Uterus (tissue), 4 donors: Measurements from ENCODE around the gene ZNF319. TPM values are rescaled to one million over a fixed set of nuclear protein-coding genes. Genes with fewer than 3 reads are reported as not detected.

Experiments used
- DNase-seq, 2 donors: peaks; one replicate each; pipeline ENCODE4 v3.0.0-alpha.2; 2019 to 2020
- H3K27ac ChIP-seq, 2 donors: fragments of 200-600 bp; sonication (generic); 1 replicate in 1 of 2; 2 replicates in 1 of 2; pipeline ENCODE4 v1.5.1; 2016 to 2018
- H3K27me3 ChIP-seq, 2 donors: fragments of 200-600 bp; sonication (generic); one replicate each; pipeline ENCODE4 v1.5.1; 2018 to 2019; ENCODE audit warnings: control low read depth in 1 of 2
- H3K36me3 ChIP-seq, 2 donors: fragments of 200-600 bp; sonication (generic); one replicate each; pipeline ENCODE4 v1.5.1; 2019; ENCODE audit warnings: control low read depth in 1 of 2
- H3K4me1 ChIP-seq, 2 donors: fragments of 200-600 bp; sonication (generic); one replicate each; pipeline ENCODE4 v1.5.1; 2018 to 2019; ENCODE audit warnings: control low read depth in 1 of 2
- H3K4me3 ChIP-seq, 2 donors: fragments of 200-600 bp; sonication (generic); 1 replicate in 1 of 2; 2 replicates in 1 of 2; pipeline ENCODE4 v1.5.1; 2018 to 2019; ENCODE audit warnings: mild to moderate bottlenecking in 1 of 2
- H3K9me3 ChIP-seq, 2 donors: fragments of 200-600 bp; sonication (generic); one replicate each; pipeline ENCODE4 v1.5.1; 2019; ENCODE audit warnings: control low read depth in 1 of 2
- POLR2A ChIP-seq, 2 donors: fragments of 450-650 bp; IDR thresholded peaks; one replicate each; pipeline ENCODE4 v1.6.1; 2016; ENCODE audit warnings: antibody characterized with exemption in 2 of 2, mild to moderate bottlenecking in 1 of 2, moderate library complexity in 1 of 2
- intact Hi-C: fragments of 100-400 bp; cut with DNase I; formaldehyde crosslinking; loops from one replicate; pipeline ENCODE4 v1.15.1; 2023; ENCODE audit warnings: low total_unique reads
- total RNA-seq, 4 donors: library from RNA; depleted of rRNA in 3 of 4; stranded (reverse); fragments of >200 nt in 3 of 4; gene quantifications; one replicate each; pipeline versions ENCODE4 v1.1.0 to v1.2.4, GENCODE V29; 2014 to 2023
- TF ChIP-seq, protein P1 (sequence below), 4 experiments: fragments of 200-600 bp in 2 of 4; fragments of 450-650 bp in 2 of 4; sonication (generic) in 2 of 4; IDR thresholded peaks; one replicate each; pipeline ENCODE4 v1.5.1; 2016 to 2019; ENCODE audit warnings: antibody characterized with exemption in 4 of 4, mild to moderate bottlenecking in 2 of 4, moderate library complexity in 1 of 4
- donor health status: DM: yes; HTN: yes; CAD: no.

Gene ZNF319
- total RNA-seq, 4 donors from 2014 or later = 5.4 to 11.5 (median 6.9) TPM

DNA sequence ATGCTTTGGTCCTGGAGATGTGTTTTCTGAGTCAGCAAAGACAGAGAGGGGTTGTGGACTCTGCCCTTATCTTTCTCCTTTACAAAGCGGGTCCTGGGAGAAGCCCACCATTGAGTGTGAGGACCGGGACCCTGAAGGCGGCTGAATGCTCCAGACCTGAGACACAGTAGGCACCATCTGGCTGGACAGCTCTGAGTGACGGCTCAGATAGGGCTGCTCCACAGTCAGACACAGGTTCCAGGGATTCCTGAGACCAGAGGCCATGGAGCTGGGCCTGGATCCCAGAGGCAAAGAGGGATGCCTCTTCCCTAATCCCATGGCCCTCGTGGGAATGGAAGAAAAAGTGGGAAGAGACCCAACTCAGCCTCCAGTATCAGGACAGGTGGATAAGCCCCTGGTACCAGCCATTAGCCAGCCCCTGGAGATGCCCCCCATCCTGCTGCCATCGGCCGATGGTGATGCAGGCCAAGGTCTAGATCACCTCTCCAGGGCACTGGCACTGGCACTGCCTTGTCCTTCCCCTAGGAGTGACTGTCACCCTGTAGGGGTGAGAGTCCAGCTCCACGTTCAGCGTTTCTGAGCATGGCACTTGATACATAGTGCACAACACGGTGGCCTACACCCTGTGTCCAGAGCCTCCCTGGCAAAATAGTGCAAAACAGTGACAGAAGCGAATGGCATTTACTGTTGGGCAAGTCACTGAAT lies 29.8 kb upstream of the ZNF319 start:
- H3K4me3 ChIP-seq = no peak overlapping the region
- TF ChIP-seq POLR2A (IDR thresholded peaks at IDR 0.05) = no peak
- TF ChIP-seq, protein P1, sequence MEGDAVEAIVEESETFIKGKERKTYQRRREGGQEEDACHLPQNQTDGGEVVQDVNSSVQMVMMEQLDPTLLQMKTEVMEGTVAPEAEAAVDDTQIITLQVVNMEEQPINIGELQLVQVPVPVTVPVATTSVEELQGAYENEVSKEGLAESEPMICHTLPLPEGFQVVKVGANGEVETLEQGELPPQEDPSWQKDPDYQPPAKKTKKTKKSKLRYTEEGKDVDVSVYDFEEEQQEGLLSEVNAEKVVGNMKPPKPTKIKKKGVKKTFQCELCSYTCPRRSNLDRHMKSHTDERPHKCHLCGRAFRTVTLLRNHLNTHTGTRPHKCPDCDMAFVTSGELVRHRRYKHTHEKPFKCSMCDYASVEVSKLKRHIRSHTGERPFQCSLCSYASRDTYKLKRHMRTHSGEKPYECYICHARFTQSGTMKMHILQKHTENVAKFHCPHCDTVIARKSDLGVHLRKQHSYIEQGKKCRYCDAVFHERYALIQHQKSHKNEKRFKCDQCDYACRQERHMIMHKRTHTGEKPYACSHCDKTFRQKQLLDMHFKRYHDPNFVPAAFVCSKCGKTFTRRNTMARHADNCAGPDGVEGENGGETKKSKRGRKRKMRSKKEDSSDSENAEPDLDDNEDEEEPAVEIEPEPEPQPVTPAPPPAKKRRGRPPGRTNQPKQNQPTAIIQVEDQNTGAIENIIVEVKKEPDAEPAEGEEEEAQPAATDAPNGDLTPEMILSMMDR (IDR thresholded peaks at IDR 0.05) = no peak
- intact Hi-C loops = no loop called here
- no peaks in the 10 kb centered on the region for H3K4me1 ChIP-seq
- H3K27me3 ChIP-seq = no peaks in the 10 kb centered on the region
- no peak for DNase-seq
- no peaks in the 10 kb centered on the region for H3K36me3 ChIP-seq
- H3K27ac ChIP-seq = no peak overlapping the region
- H3K9me3 ChIP-seq = no peaks in the 10 kb centered on the region

GRCh38 chr16:58029410-58029809 lies 28.9 kb upstream of the ZNF319 start:
- intact Hi-C loops = no loop called here
- Histone ChIP-seq H3K9me3 (no peaks in the 10 kb centered on the region), H3K27ac (no peak overlapping the region), H3K4me1 (no peaks in the 10 kb centered on the region), H3K4me3 (no peak overlapping the region), H3K36me3 (no peaks in the 10 kb centered on the region), H3K27me3 (no peaks in the 10 kb centered on the region)
- DNase-seq = no peak
- TF ChIP-seq POLR2A (IDR thresholded peaks at IDR 0.05) = no peak
- TF ChIP-seq, protein P1 (IDR thresholded peaks at IDR 0.05) = no peak

DNA sequence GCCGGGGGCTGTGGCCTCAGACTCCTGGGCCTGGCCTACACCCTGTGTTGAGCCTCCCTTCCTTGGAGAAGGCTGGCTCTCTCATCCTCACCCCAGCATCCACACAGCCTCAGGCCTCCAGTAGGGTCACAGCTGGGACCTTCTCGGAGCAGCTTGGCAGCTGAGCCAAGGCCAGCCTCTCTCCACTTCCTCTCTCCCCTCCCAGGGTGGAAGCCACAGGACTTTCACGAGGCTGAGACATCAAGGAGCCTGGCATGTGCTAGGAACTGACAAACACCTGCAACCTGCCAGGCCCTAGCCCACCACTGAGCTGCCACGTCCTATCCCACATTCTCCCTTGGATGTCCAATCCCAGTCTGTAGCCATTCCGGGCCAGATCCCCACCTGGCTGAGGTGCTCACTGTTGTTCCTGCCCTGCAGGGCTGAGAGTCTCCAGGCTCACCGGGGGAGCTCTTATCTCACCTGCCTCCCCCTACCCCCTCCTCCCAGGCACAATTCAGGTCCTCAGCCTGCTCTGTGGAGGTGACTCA lies 28.1 kb upstream of the ZNF319 start:
- no peak overlapping the region for H3K4me3 ChIP-seq
- DNase-seq = no peak
- H3K27ac ChIP-seq = no peak overlapping the region
- intact Hi-C loops = no loop called here
- H3K27me3 ChIP-seq = no peaks in the 10 kb centered on the region
- no peaks in the 10 kb centered on the region for H3K9me3 ChIP-seq
- H3K4me1 ChIP-seq = no peaks in the 10 kb centered on the region
- no peaks in the 10 kb centered on the region for H3K36me3 ChIP-seq
- TF ChIP-seq, protein P1 (IDR thresholded peaks at IDR 0.05) = no peak
- no peak for TF ChIP-seq POLR2A (IDR thresholded peaks at IDR 0.05)

DNA sequence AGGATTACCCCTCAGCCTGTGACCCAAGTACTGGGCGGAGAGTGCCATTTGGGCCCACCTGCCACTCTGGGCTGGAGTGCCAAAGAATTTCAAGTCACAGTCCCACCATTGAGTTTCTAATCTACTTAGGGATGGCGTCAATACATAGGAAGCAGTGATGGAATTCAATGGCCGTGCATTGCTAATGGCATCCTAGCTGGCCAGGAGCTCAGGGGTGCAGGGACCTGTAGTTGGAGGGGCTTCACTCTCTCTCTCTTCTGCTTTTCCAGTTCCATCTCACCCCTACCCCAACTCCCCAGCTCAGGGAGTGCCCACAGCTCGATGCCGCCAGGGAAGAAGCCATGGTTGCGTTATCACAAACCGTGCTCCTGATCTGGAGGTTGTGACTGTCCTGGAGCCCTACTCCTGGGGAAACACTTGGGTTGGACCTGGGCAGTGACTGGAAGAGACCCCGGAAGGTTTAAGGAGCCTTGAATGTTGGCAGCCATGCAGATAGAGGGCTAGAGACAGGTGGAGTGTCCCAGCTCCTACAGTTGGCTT lies 27.5 kb upstream of the ZNF319 start:
- DNase-seq = no peak
- TF ChIP-seq POLR2A (IDR thresholded peaks at IDR 0.05) = no peak
- TF ChIP-seq, protein P1 (IDR thresholded peaks at IDR 0.05) = no peak
- peaks cover 0 to 1% of the 10 kb centered on the region in 2 donors for H3K4me1 ChIP-seq
- no peaks in the 10 kb centered on the region for H3K9me3 ChIP-seq
- no peaks in the 10 kb centered on the region for H3K27me3 ChIP-seq
- no peak overlapping the region for H3K27ac ChIP-seq
- intact Hi-C loops = no loop called here
- H3K36me3 ChIP-seq = no peaks in the 10 kb centered on the region
- no peak overlapping the region for H3K4me3 ChIP-seq

DNA sequence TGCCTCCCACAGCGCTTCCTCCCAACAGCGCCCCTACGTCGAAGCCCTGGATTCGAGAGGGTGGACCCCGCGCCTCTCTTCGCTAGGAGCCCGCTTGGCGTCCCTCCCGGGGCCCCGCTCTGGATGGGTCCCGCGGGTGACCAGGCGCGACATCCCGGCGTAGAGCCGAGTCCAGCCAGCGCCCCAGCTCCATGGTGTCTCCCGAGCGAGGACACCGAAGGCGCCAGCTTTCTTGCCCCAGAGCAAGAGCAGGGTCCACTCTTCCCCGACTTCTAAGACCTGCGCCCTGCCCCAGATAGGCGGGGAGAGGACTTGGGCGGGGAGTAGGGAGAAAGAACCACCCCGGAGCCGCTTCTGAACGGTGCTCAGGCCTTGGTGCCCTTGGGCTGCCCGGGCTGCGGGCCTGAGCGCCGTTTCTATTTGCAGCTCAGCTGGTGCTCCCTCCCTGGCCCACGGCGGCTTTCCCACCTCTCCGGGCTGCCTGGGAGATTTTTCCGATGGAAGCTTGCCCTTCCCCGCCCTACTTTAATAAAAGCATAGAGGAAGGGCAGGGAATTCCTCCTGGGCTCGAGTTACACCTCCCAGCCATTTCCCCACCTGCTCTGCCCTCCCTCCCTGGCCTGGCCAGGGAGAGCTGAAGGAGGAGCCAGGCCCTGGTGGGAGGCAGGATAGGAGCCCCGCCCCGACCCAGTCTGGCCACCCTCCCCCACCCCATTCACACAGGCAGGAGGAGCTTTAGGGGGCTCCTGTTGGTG lies 26.9 kb upstream of the ZNF319 start:
- no peaks in the 10 kb centered on the region for H3K9me3 ChIP-seq
- H3K36me3 ChIP-seq = no peaks in the 10 kb centered on the region
- H3K4me3 ChIP-seq = peak overlapping the region; percentile 42 to 65
- H3K27ac ChIP-seq = peak overlapping the region in 1 of 2 donors; percentile 1
- H3K27me3 ChIP-seq = no peaks in the 10 kb centered on the region
- intact Hi-C loops = no loop called here
- TF ChIP-seq POLR2A (IDR thresholded peaks at IDR 0.05) = no peak
- TF ChIP-seq, protein P1 (IDR thresholded peaks at IDR 0.05) = no peak
- no peak for DNase-seq
- H3K4me1 ChIP-seq = peaks cover 0 to 8% of the 10 kb centered on the region in 2 donors
